ENCODE data around the gene TMEM63C. TPM values are rescaled to one million over a fixed set of nuclear protein-coding genes. Genes with fewer than 3 reads are reported as not detected.
"Not testable (repeated sequence)": the region's sequence is repeated elsewhere in the genome, so short reads cannot be mapped to it uniquely, and the experiment has no call there.

Gene TMEM63C
- total RNA-seq, 2 experiments from 2014 or later: 0.89 to 1.2 TPM

DNA sequence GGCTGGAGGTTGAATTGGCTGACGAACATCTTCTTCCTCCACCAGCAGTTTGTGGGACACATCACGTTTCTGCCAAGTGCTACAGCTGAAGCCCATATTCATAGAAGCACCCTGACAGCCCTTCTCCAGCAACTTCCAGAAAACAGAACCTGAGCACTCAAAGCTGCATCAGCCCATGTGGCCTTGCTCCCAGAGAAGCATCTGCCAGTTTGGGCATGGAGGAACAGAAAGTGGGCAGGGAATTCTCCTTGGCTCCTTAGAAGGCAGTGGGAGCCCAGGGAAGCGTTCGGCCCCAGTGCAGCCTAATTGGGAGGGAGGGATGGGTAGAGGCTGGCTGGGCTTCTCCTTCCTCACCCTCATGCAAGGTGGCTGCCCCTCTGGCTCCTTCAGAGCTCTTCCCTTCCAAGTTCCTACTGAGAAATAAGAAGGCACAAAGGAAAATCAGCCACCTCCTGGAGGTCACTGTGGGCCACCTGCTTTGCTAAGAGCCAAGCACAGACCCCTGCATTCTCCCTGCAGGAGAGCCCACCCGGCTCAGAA is 93.5 kb downstream of the TMEM63C start:
- no peaks in the 10 kb centered on the region for H3K4me1 Mint-ChIP-seq
- H3K36me3 Mint-ChIP-seq: peaks cover 2% of the 10 kb centered on the region
- H3K9me3 Mint-ChIP-seq: no peaks in the 10 kb centered on the region
- no peak overlapping the region for H3K27ac Mint-ChIP-seq
- DNase-seq: no peak
- H3K4me3 Mint-ChIP-seq: no peak overlapping the region
- H3K27me3 Mint-ChIP-seq: peaks cover 23% of the 10 kb centered on the region

GRCh38 chr14:77275601-77276017 is 94.0 kb downstream of the TMEM63C start:
- peaks cover 2% of the 10 kb centered on the region for H3K36me3 Mint-ChIP-seq

DNA sequence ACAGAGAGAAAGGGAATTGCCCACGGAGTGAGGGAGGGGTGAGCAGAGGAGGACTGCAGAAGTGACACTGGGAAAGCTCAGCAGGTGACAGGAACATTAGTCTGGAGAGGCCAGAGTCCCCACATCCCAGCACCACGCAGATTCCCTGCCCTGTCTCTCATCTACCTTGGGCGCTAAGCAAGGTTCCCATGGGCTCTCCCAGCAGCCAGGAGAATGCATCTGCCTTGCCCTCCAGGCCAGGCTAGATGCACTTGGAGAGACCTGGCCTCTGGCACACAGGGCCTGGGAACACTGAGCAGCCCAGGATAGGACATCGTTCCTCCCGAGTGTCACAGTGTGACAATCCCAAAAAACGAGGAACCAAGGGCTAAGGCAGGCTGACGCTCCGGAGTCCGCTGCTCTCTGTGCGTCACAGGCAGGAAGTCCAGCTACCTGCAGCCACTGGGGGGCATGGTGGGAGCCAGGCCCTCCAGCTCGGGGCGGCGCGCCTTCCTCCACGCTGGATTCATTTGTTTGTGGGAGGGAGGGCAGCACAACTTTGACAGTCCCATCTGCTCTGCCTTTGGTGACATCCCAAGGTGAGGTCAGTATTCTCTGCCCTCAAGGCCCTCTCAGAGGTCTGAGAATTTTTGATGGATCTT is 94.8 kb downstream of the TMEM63C start:
- DNase-seq: no peak
- H3K27ac Mint-ChIP-seq: no peak overlapping the region
- no peaks in the 10 kb centered on the region for H3K4me1 Mint-ChIP-seq
- peaks cover 16% of the 10 kb centered on the region for H3K27me3 Mint-ChIP-seq
- peaks cover 2% of the 10 kb centered on the region for H3K36me3 Mint-ChIP-seq
- no peak overlapping the region for H3K4me3 Mint-ChIP-seq
- no peaks in the 10 kb centered on the region for H3K9me3 Mint-ChIP-seq

More at GRCh38 chr14:77275601-77276017, 94.0 kb downstream of the TMEM63C start:
- Mint-ChIP-seq H3K9me3 (no peaks in the 10 kb centered on the region), H3K4me1 (no peaks in the 10 kb centered on the region), H3K27me3 (peaks cover 20% of the 10 kb centered on the region), H3K27ac (no peak overlapping the region), H3K4me3 (no peak overlapping the region)
- DNase-seq: no peak

- no peak overlapping the region for H3K4me3 Mint-ChIP-seq
- no peak for DNase-seq
- H3K27ac Mint-ChIP-seq: no peak overlapping the region
- no peaks in the 10 kb centered on the region for H3K9me3 Mint-ChIP-seq
- peaks cover 2% of the 10 kb centered on the region for H3K36me3 Mint-ChIP-seq
- H3K27me3 Mint-ChIP-seq: peaks cover 11% of the 10 kb centered on the region
- H3K4me1 Mint-ChIP-seq: no peaks in the 10 kb centered on the region
Observed at GRCh38 chr14:77276959-77277358, 95.4 kb downstream of the TMEM63C start.

GRCh38 chr14:77278461-77279230 is 97.0 kb downstream of the TMEM63C start:
- Mint-ChIP-seq H3K27me3 (no peaks in the 10 kb centered on the region), H3K4me1 (no peaks in the 10 kb centered on the region), H3K9me3 (no peaks in the 10 kb centered on the region), H3K36me3 (peaks cover 4% of the 10 kb centered on the region), H3K4me3 (no peak overlapping the region), H3K27ac (no peak overlapping the region)
- DNase-seq: no peak

- no peak overlapping the region for H3K27ac Mint-ChIP-seq
- no peaks in the 10 kb centered on the region for H3K4me1 Mint-ChIP-seq
- no peaks in the 10 kb centered on the region for H3K27me3 Mint-ChIP-seq
- H3K36me3 Mint-ChIP-seq: peaks cover 7% of the 10 kb centered on the region
- H3K9me3 Mint-ChIP-seq: no peaks in the 10 kb centered on the region
- no peak for DNase-seq
- no peak overlapping the region for H3K4me3 Mint-ChIP-seq
Observed at GRCh38 chr14:77279719-77280118, 98.1 kb downstream of the TMEM63C start.

GRCh38 chr14:77280921-77281320 is 99.3 kb downstream of the TMEM63C start:
- H3K4me1 Mint-ChIP-seq, H3K27ac Mint-ChIP-seq, H3K4me3 Mint-ChIP-seq, H3K9me3 Mint-ChIP-seq, H3K36me3 Mint-ChIP-seq, DNase-seq, H3K27me3 Mint-ChIP-seq: not testable (repeated sequence)

DNA sequence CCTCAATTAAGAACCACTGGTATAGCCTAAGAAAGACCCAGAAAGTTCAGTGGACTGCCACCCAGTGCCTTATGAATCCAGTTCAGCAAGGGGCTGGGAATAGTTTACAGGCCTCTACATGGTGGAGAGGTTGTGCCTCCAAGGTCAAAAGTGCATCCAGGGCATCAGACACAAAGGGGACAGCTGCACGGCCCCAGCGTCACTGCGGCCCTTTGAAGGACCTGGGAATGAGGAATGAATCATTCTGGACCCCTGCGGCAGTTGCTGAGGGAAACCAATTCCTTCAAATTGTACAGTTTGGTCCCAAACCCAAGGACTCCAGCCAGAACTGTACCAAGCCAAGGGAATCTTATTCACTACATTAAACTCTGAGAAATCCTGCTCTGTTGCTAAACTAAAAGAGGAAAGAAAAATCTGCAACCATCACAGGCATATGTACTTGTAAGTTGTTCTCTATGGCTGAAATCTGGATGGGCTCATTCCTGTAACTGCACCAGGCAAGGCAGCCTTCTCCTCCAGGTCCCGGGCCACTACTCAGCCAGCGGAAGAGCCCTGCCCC is 100.3 kb downstream of the TMEM63C start:
- no peak for DNase-seq
- H3K4me3 Mint-ChIP-seq: no peak overlapping the region
- peaks cover 10% of the 10 kb centered on the region for H3K36me3 Mint-ChIP-seq
- no peaks in the 10 kb centered on the region for H3K9me3 Mint-ChIP-seq
- H3K27ac Mint-ChIP-seq: no peak overlapping the region
- H3K4me1 Mint-ChIP-seq: no peaks in the 10 kb centered on the region
- no peaks in the 10 kb centered on the region for H3K27me3 Mint-ChIP-seq

DNA sequence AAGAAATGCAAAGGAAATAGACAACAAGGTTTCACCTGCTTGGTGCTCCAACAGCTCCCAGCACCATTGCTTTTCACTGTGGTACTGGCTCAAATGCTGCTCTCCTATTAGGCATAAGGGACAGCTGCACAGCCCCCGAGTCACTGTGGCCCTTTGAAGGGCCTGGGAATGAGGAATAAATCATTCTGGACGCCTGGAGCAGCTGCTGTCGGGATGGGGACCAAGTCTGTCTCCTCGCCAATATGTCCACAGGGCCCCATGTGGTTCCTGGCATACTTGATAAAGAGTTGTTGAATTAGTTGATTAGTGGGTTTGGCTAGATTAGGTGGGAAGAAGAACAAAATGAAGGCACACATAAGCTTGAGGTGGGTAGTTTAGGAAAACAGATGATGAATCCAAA is 102.5 kb downstream of the TMEM63C start:
- no peak overlapping the region for H3K4me3 Mint-ChIP-seq
- no peak for DNase-seq
- no peaks in the 10 kb centered on the region for H3K9me3 Mint-ChIP-seq
- no peaks in the 10 kb centered on the region for H3K4me1 Mint-ChIP-seq
- H3K36me3 Mint-ChIP-seq: peaks cover 10% of the 10 kb centered on the region
- no peak overlapping the region for H3K27ac Mint-ChIP-seq
- H3K27me3 Mint-ChIP-seq: no peaks in the 10 kb centered on the region

DNA sequence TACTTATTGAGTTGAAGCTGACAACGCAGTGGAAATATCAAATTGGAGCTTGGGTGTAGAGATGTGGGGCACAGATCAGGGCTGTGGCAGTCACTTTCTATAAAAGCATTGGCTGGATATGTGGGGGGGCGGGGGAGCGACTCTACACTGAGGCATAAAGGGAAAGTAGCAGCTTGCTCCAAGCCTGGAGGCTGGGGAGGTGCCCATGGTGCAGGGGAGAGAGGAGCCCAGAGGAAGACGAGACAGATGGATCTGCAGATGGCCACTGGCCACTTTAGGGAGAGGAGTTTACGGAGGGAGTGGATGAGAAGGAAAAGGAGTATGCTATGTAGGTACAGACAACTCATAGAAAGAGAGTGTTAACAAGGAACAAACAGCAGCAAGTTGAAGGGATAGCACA is 102.9 kb downstream of the TMEM63C start:
- H3K4me3 Mint-ChIP-seq: no peak overlapping the region
- H3K36me3 Mint-ChIP-seq: peaks cover 8% of the 10 kb centered on the region
- no peaks in the 10 kb centered on the region for H3K9me3 Mint-ChIP-seq
- no peaks in the 10 kb centered on the region for H3K27me3 Mint-ChIP-seq
- H3K4me1 Mint-ChIP-seq: no peaks in the 10 kb centered on the region
- H3K27ac Mint-ChIP-seq: no peak overlapping the region
- no peak for DNase-seq

- H3K27ac Mint-ChIP-seq: no peak overlapping the region
Observed at GRCh38 chr14:77286576-77286975, 105.0 kb downstream of the TMEM63C start.

DNA sequence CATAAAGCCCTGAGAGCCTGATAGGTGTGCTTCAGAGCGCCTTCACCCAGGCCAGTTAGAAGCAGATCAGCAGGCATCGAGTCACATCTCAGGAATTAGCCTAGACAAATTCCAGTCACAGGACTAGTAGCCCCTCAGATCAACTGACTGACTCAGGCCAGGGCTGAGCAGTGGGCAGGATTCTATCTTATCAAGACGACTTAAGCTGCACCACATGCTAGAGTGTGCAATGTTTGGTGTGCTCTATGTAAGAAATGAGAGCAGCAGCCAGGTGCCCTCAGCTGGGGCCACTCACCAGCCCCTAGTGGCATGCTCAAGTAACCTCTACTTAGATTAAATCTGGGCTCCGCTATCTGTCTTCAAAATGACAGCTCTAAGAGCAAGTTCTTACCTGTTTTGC is 109.1 kb downstream of the TMEM63C start:
- no peak overlapping the region for H3K4me3 Mint-ChIP-seq
- H3K27me3 Mint-ChIP-seq: no peaks in the 10 kb centered on the region
- DNase-seq: no peak
- no peak overlapping the region for H3K27ac Mint-ChIP-seq
- no peaks in the 10 kb centered on the region for H3K9me3 Mint-ChIP-seq
- no peaks in the 10 kb centered on the region for H3K4me1 Mint-ChIP-seq
- peaks cover 4% of the 10 kb centered on the region for H3K36me3 Mint-ChIP-seq

More at GRCh38 chr14:77286576-77286975, 105.0 kb downstream of the TMEM63C start:
- Mint-ChIP-seq H3K4me3 (no peak overlapping the region), H3K9me3 (no peaks in the 10 kb centered on the region), H3K36me3 (peaks cover 7% of the 10 kb centered on the region), H3K27me3 (no peaks in the 10 kb centered on the region), H3K4me1 (no peaks in the 10 kb centered on the region)
- DNase-seq: no peak

- Mint-ChIP-seq H3K27me3 (no peaks in the 10 kb centered on the region), H3K9me3 (no peaks in the 10 kb centered on the region), H3K27ac (no peak overlapping the region), H3K4me1 (no peaks in the 10 kb centered on the region), H3K36me3 (peaks cover 8% of the 10 kb centered on the region), H3K4me3 (no peak overlapping the region)
- DNase-seq: no peak
Observed at GRCh38 chr14:77296155-77296554, 114.6 kb downstream of the TMEM63C start.

DNA sequence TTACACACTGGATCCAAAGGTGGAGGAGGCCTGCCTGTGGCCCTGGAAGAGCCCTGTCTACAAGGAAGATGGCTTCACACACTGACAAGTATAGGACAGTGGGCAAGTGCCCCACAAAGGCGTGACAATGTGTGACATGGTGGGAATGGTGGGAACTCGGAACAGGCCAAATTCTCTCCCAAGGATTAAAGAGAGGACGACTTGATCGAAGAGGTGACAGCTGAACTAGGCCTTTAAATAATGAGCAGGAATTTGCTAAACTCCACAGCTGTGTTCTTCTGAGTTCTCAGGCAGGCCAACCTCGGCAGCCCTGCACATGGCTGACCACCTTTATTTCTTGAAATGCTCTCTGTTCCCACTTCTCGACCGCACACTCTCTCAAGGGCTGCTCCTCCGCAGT is 115.3 kb downstream of the TMEM63C start:
- H3K27ac Mint-ChIP-seq: no peak overlapping the region
- H3K4me3 Mint-ChIP-seq: no peak overlapping the region
- H3K36me3 Mint-ChIP-seq: peaks cover 8% of the 10 kb centered on the region
- H3K4me1 Mint-ChIP-seq: no peaks in the 10 kb centered on the region
- no peak for DNase-seq
- no peaks in the 10 kb centered on the region for H3K9me3 Mint-ChIP-seq
- H3K27me3 Mint-ChIP-seq: no peaks in the 10 kb centered on the region

DNA sequence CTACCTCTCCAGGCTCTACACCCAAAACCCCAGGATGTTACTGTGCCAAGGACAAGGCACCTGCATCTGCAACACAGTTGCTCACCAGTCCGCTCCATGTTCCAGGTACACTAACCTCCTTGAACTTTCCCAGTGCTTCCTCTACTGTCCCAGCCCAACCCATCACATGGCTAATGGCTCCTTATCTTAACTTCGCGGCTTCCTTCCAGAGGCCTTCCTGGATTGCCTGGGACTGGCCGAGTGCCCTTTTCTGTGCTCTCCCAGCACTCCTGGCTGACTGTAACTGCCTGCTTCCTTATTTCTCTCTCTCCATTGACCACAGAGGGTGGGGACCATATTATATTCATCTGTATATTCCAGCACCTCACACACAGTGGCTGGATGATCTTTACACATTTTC is 118.2 kb downstream of the TMEM63C start:
- Mint-ChIP-seq H3K4me3 (no peak overlapping the region), H3K27me3 (no peaks in the 10 kb centered on the region)

More for the DNA sequence above, 118.2 kb downstream of the TMEM63C start:
- H3K9me3 Mint-ChIP-seq: no peaks in the 10 kb centered on the region
- DNase-seq: no peak
- no peak overlapping the region for H3K27ac Mint-ChIP-seq
- H3K36me3 Mint-ChIP-seq: peaks cover 10% of the 10 kb centered on the region
- peaks cover 9% of the 10 kb centered on the region for H3K4me1 Mint-ChIP-seq
